Calu3 (cell line): ENCODE results near the gene P2RX3. TPM values are rescaled to one million over a fixed set of nuclear protein-coding genes. Genes with fewer than 3 reads are reported as not detected.

Experiments
- BruUV-seq: library from RNA; stranded (reverse); fragments of 400-500 nt; replicated peaks from 2 replicates; lab custom pipeline; 2021; lab: Mats Ljungman, UMichigan
- CTCF ChIA-PET: fragments of 300-600 bp; sonication (Branson Sonifier 250); formaldehyde crosslinking; loops from one replicate; lab custom pipeline; 2022; ENCODE audit warnings: antibody characterized with exemption; lab: Charles Lee
- DNase-seq: peaks from one replicate; pipeline ENCODE4 v3.0.0; 2022
- H3K27ac Mint-ChIP-seq: one replicate; pipeline ENCODE4 v1.8.0; 2022; ENCODE audit warnings: mixed read lengths; ENCODE audit not compliant: unreplicated experiment
- H3K27me3 Mint-ChIP-seq: one replicate; pipeline ENCODE4 v1.8.0; 2022; ENCODE audit warnings: mixed read lengths; ENCODE audit not compliant: unreplicated experiment
- H3K36me3 Mint-ChIP-seq: one replicate; pipeline ENCODE4 v1.8.0; 2022; ENCODE audit warnings: mild to moderate bottlenecking, moderate library complexity, mixed read lengths; ENCODE audit not compliant: insufficient read depth, unreplicated experiment
- H3K4me1 Mint-ChIP-seq: one replicate; pipeline ENCODE4 v1.8.0; 2022; ENCODE audit warnings: mild to moderate bottlenecking, low read depth, mixed read lengths; ENCODE audit not compliant: unreplicated experiment
- H3K4me3 Mint-ChIP-seq: one replicate; pipeline ENCODE4 v1.8.0; 2022; ENCODE audit warnings: mild to moderate bottlenecking, low read depth, moderate library complexity, mixed read lengths; ENCODE audit not compliant: unreplicated experiment
- H3K9me3 Mint-ChIP-seq: one replicate; pipeline ENCODE4 v1.8.0; 2022; ENCODE audit warnings: low read depth, mixed read lengths; ENCODE audit not compliant: unreplicated experiment
- CTCF ChIP-seq: fragments of 200-600 bp; IDR thresholded peaks from one replicate; pipeline ENCODE4 v1.8.0; 2022; ENCODE audit warnings: antibody characterized with exemption; ENCODE audit not compliant: unreplicated experiment
- intact Hi-C: fragments of 100-400 bp; cut with micrococcal nuclease; formaldehyde crosslinking; loops from one replicate; pipeline ENCODE4 v1.10.0; 2022; ENCODE audit not compliant: unreplicated experiment
- total RNA-seq: library from RNA; stranded (reverse); gene quantifications from 2 replicates; pipeline ENCODE4 v1.2.3, GENCODE V29; 2022

Gene P2RX3
- total RNA-seq, 1 experiment from 2014 or later: not detected

GRCh38 chr11:57391111-57391510 lies 53.0 kb downstream of the P2RX3 start:
- intact Hi-C loops: no loop called here
- no TSS peak for BruUV-seq
- H3K36me3 Mint-ChIP-seq: no peaks in the 10 kb centered on the region
- CTCF ChIA-PET: no interaction called here
- no peak overlapping the region for H3K4me3 Mint-ChIP-seq
- TF ChIP-seq CTCF: no peak
- DNase-seq: no peak
- peaks cover 60% of the 10 kb centered on the region for H3K27me3 Mint-ChIP-seq
- no peak overlapping the region for H3K27ac Mint-ChIP-seq
- no peaks in the 10 kb centered on the region for H3K9me3 Mint-ChIP-seq
- no peaks in the 10 kb centered on the region for H3K4me1 Mint-ChIP-seq

GRCh38 chr11:57391539-57391938 lies 53.4 kb downstream of the P2RX3 start:
- Mint-ChIP-seq H3K27me3 (peaks cover 56% of the 10 kb centered on the region), H3K4me1 (no peaks in the 10 kb centered on the region), H3K4me3 (no peak overlapping the region), H3K9me3 (no peaks in the 10 kb centered on the region), H3K27ac (no peak overlapping the region), H3K36me3 (no peaks in the 10 kb centered on the region)
- DNase-seq: no peak
- CTCF ChIA-PET: no interaction called here
- no peak for TF ChIP-seq CTCF
- BruUV-seq: no TSS peak
- intact Hi-C loops: no loop called here

GRCh38 chr11:57392066-57392762 lies 54.1 kb downstream of the P2RX3 start:
- H3K27ac Mint-ChIP-seq: no peak overlapping the region
- H3K36me3 Mint-ChIP-seq: no peaks in the 10 kb centered on the region
- peaks cover 49% of the 10 kb centered on the region for H3K27me3 Mint-ChIP-seq
- TF ChIP-seq CTCF: no peak
- no peaks in the 10 kb centered on the region for H3K9me3 Mint-ChIP-seq
- CTCF ChIA-PET: no interaction called here
- H3K4me1 Mint-ChIP-seq: no peaks in the 10 kb centered on the region
- no peak for DNase-seq
- H3K4me3 Mint-ChIP-seq: no peak overlapping the region
- no TSS peak for BruUV-seq
- intact Hi-C loops: no loop called here

- CTCF ChIA-PET: no interaction called here
- H3K9me3 Mint-ChIP-seq: no peaks in the 10 kb centered on the region
- no peaks in the 10 kb centered on the region for H3K4me1 Mint-ChIP-seq
- BruUV-seq: no TSS peak
- H3K27ac Mint-ChIP-seq: no peak overlapping the region
- H3K27me3 Mint-ChIP-seq: peaks cover 48% of the 10 kb centered on the region
- DNase-seq: no peak
- no peak for TF ChIP-seq CTCF
- no peak overlapping the region for H3K4me3 Mint-ChIP-seq
- no peaks in the 10 kb centered on the region for H3K36me3 Mint-ChIP-seq
- intact Hi-C loops: no loop called here
These were observed 54.6 kb downstream of the P2RX3 start for GRCh38 chr11:57392763-57393105.
